Hematopoietic multipotent progenitor cell treated with erythropoietin and hydrocortisone succinate and interleukin-3 and kit ligand, for 15 days (in vitro differentiated cells): ENCODE measurements around the gene CKB.

Experiments used
- DNase-seq: peaks from one replicate; pipeline ENCODE4 v3.0.0-alpha.2; 2015; ENCODE audit warnings: low spot score

The CKB gene

DNA sequence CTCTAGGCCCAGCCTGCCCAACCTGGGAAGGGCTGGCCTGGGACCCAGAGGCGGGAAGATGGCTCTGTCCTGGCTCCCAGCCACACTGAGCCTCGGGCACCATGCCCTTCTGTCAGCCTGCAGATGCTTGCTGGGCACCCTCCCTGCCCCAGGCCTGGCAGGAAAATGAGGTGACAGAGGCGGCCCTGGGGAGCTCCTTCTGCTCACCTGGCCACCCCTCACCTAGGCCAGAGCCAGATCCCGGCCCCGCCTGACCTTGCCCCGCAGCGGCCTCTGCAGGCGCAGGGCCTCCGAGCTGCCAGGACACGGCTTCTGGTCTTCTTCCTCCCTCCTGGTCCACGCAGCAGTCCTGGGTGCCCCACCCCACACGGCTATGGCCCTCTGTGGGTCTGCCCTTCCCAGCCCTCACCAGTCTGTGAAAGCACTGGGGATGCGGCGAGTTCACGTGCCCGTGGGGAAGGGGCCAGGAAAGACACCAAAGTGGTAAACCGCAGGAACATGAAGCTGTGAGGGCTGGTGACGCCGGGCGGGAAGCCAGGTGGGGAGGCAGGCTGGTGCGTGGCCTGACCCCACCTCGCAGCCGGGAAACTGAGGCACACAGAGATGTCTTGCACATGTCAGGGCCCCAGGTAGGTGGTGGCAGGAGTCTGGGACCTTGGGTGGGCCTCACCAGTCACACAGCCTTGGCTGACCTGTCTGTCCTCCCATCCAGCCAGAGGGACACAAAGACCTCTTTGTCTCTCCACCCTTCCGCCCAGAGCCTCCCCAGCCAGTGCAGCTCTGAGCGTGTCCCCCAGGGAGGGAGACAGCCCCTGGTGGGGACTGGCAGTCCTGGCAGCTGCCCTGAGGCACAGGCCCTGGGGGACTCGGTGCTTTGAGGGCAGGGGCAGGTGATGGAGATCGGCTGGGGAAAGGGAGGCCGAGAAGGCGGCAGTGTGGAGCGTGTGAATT lies 27.0 kb upstream of the CKB start:
- no peak for DNase-seq

DNA sequence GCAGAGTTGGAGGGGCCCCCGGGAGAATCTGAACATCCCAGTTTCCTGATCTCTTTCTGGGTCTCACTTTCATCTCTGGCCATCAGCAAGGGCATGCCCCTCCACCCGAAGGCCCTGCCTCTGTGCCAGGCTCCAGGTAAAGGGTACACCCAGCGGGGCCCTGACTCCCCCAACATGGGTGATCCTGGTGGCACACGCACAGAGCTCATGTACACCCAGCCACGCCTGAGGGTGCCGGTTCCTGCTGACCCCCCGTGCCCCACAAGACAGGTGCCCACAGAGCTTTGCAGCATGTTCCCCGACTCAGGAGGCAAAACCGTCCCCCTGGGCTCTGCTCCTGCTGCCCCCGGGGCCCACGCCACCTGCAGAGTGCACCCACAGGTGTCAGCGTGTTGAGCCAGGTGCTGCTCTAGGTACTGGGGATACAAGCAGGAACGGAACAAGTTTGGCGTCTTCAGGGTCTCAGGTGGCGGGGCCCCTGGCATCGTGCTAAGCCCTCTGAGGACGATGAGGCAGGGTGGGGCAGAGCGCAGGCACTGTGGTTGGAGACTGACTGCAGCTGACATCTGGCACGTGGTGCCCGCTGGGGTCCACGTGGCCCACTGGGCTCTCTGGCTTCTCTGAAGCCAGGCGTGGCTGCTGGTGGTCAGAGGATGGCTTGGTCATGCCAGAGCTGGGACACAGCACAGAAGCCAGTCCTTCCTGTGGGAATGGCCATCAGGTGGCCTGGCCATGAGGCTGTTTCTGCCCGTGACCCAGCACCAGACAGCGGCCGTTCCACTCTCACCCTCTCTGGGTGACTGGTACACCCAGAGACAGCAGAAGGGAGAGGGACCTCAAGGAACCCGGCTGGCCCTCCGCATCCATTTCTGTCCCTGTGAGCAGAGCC lies 26.1 kb upstream of the CKB start:
- no peak for DNase-seq

- DNase-seq, result no peak
Observed at GRCh38 chr14:103547941-103548462, 25.4 kb upstream of the CKB start.

GRCh38 chr14:103547455-103547940 lies 24.9 kb upstream of the CKB start:
- no peak for DNase-seq

GRCh38 chr14:103546652-103547454 lies 24.2 kb upstream of the CKB start:
- peak; percentile 72 for DNase-seq

DNA sequence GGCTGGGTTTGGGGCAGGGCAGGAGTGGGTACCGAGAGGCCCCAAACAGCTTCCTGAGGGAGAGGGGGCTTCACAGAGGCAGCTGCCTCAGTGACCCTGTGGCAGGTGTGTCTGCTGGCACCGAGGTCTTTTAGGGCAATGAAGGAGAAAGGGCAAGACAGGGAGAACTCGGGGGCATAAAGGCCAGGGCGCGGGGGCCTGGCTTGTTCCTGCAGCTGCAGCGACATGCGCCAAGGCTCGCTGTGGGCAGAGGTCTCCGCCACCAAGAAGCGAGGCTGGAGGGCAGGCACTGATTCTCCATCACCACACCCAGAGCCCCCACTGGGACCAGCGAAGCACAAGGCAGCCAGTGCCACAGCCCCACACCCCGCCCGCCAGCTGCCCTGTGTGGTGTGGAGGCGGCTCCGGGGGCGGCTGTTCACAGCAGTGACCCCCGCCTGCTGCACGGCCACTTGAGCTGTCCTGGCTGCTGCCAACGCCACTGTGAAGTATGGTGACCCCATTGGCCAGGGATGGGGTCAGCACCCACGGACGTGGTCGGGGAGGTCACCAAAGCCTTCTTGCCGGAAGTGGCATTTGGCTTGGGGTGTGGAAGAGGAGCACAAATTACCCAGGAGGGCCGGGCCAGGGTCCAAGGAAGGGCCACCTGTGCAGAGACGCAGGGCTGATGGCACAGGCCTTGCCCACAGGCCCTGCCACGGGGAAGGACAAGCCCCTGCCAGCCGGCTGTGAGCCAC lies 23.5 kb upstream of the CKB start:
- DNase-seq, result no peak

DNA sequence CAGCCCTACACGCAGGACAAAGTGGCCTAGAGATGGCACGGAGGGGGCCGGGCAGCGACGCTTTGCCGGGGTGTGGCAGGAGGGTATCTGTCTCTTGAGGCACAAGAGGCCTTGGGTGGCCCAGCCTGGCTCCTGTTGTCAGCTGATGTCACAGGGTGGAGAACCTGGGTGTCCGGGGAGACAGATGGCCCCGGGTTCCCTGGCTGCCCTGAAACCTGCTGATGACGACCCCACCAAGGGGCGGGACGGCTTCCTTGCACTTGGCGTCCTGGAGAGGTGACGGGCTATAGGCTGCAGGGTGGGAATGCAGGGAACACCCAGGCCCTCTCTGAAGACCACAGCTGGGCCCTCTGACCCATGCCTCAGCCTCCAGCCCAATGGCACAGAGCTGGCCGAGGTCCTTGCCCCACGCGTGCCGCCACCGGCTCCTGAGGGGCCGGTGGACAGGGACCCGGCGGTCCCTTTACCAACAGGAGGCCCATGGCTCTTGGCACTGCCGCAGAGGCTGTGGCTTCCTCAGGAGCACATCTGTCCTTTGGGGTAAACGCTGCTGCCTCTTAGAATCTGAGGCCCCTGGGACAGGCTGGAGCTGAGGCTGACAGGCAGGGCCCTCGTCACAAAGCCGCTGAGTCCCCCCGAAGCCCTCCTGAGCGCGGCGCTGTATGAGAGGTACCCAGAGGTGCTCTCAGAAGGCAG lies 22.7 kb upstream of the CKB start:
- DNase-seq, result no peak

DNA sequence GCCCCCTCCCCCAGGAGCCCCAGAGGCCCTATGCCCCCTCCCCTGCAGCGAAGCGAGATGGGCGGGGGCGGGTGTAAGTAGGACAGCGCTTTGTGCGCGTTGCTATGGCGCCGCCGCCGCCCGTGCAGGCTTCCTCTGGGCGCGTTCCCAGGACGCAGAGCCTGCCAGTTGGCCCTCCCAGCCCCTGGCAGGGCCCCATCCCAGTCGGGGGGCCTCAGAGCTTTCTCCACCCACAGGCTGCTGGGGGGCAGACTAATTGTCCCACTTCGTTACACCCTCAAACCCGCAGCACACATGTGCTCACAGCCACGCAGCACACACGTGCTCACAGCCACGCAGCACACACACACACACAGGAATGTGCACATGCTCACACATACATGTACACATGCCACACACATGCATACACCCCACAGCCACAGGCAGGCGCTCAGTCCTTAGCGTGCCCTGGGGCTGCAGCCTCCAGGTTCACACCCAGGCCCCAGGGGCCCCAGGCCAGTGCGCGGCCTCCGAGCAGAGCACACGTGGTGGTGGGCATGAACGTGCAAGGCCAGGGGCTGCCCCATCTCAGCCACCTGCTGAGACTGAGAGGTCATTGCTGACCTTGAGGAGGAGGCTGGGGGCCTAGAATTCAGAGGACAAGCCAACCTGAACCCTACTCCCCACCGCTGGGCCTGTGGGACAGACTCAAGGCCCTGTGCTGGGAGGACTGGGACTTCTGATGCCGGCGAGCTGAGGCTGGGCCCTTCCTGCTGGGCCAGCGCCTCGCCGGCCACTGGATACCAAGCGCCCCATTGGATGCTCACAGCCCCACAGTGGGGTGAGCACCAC lies 22.0 kb upstream of the CKB start:
- DNase-seq, result no peak

- DNase-seq, result no peak
Observed at GRCh38 chr14:103543721-103544387, 21.2 kb upstream of the CKB start.

DNA sequence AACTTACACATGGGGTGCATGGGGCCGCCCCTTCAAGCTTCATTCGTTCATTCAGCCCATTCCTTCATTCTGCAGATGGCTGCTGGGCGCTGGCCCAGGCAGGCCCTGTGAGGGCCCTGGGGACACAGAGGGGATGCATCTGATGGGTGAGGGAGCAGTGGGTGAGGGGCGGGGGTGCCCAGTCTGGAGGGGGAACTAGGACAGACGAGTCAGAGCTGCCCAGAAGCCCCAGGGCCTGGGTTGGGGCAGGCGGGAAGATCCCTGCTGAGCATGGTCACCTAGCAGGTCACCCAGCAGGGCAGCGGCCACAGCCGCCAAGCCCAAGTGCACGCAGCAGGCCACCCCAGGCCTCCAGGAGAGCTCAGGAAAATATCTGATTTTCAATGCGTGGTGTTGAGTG lies 20.5 kb upstream of the CKB start:
- no peak for DNase-seq

DNA sequence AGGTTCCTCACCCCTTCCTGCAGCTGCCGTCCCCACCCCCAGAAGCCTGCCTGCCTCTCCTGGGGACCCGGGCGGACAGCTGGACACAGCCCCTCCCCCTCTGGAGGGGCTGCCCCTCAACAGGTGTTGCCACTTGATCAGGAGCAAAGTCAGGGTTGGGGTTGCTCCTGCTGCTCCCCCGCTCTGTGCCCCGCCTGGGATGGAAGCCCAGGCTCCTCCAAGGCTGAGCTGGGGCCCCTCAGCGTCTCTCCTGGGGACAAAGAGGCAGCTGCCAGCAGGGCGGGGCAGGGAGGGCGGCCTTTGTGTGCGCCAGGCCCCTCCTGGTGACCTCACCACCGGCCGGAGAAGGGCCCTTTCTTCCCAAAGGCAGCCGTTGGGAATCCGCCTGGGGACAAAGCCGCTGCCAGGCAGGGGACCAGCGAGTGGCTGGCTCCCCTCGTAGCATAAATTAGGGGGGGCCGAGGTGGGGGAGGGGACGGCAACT lies 20.0 kb upstream of the CKB start:
- DNase-seq, result no peak

- DNase-seq, result no peak
Observed at GRCh38 chr14:103541709-103542604, 19.3 kb upstream of the CKB start.

DNA sequence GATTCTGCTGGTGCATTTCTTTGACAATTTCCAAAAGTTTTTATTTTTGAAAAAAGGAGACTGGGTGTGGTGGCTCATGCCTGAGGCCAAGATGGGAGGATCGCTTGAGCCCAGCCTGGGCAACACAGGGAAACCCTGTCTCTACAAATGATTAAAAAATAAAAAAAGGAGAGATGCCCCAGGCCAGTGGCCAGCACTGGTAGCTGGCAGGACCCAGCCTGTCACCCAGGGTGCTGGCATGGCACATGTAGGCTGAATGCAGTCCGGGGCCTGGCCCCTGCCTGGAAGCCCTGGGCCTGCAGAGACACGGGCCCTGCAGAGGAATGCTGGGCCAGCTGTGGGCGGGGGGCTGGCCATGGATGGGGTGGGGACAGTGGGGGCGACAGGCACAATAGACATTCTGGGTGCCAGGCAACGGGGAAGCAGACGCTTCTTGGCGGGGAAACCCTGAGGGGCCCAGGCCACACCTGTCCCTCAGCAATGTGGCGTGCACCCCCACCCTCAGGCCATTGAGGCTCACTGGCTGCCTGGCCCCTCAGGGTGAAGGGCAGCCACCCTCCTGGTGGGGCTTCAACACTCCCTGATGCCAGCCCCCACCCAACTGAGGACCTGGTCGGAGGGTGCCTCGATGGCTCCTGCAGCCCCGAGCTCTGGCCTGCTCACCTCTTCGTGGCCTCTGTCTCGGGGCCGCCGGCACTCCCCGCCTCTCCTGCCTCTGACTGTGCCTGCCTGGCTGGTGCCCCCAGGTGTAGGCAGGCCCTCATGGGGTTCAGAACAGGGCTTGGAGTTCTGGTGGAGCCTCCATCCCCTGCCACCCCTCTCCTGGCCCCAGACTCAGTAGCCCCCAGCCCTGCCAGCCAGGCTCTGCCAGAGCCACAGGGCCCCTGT lies 18.4 kb upstream of the CKB start:
- no peak for DNase-seq

GRCh38 chr14:103539056-103539825 lies 16.6 kb upstream of the CKB start:
- DNase-seq, result no peak

DNA sequence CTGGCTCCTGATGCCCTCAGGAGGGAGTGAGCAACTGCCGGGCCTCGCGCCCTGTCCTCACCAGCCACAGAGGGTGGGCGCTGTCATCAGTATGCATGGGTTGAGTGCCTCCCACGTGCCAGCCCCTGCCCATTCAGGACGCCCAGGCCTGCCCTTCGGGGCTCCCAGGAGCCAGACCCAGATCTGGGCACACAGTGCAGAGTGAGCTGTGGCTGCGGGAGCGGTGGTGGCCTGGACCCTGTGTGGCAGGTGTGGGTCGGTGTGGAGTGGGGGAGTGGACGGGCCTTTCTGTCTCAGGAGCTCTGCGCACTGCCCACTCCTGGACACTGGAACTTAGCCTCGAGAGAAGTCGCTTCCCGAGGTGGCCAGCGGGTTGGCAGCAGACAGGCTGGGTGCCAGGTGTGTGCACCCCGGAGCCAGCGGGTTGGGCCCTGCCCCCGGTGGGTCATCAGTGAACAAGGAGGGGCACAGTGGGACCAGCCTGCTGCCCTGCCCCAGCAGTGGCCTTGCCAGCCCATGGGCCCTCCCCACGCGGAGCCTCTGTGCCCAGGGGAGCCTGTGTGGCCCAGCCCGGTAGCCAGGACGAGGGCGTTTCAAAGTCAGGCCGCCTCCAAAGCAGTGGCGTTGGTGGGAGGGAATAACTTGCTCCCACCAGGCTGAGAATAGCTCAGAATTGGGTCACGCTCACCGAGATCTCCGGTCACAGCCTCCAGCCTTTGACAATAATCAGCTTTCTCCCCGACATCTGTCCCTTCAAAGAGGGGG lies 15.8 kb upstream of the CKB start:
- no peak for DNase-seq
